Tibial nerve (tissue), 4 donors: ENCODE measurements around the gene AOPEP. TPM values are rescaled to one million over a fixed set of nuclear protein-coding genes. Genes with fewer than 3 reads are reported as not detected.
A peak's percentile ranks its signal among the peaks of the same experiment; 100 is the strongest.

Source experiments
- DNase-seq, 2 donors: peaks; one replicate each; pipeline ENCODE4 v3.0.0-alpha.2; 2019; ENCODE audit warnings: low spot score in 2 of 2
- H3K27ac ChIP-seq, 4 donors: fragments of 200-600 bp; sonication (generic) in 3 of 4; one replicate each; pipeline ENCODE4 v1.5.1; 2017 to 2019; ENCODE audit warnings: mild to moderate bottlenecking in 1 of 4
- H3K27me3 ChIP-seq, 2 donors: fragments of 200-600 bp; sonication (generic) in 1 of 2; one replicate each; pipeline versions ENCODE4 v1.5.1 to v1.6.0; 2017 to 2019
- H3K36me3 ChIP-seq, 3 donors: fragments of 200-600 bp; sonication (generic); one replicate each; pipeline ENCODE4 v1.5.1; 2018 to 2019
- H3K4me1 ChIP-seq, 4 donors: fragments of 200-600 bp; sonication (generic) in 3 of 4; one replicate each; pipeline ENCODE4 v1.5.1; 2017 to 2019
- H3K4me3 ChIP-seq, 4 donors: fragments of 200-600 bp; sonication (generic) in 3 of 4; one replicate each; pipeline ENCODE4 v1.5.1; 2017 to 2019; ENCODE audit warnings: mild to moderate bottlenecking in 1 of 4, moderate library complexity in 1 of 4
- H3K9me3 ChIP-seq, 4 donors: fragments of 200-600 bp; sonication (generic) in 3 of 4; one replicate each; pipeline ENCODE4 v1.5.1; 2017 to 2019
- EP300 ChIP-seq, 2 donors: sonication (generic); formaldehyde crosslinking; IDR thresholded peaks; one replicate each; pipeline ENCODE4 v1.6.1; 2017; ENCODE audit warnings: antibody characterized with exemption in 2 of 2, mild to moderate bottlenecking in 1 of 2
- POLR2A ChIP-seq, 2 donors: fragments of 450-650 bp; IDR thresholded peaks; one replicate each; pipeline ENCODE4 v1.6.1; 2017; ENCODE audit warnings: antibody characterized with exemption in 2 of 2, mild to moderate bottlenecking in 2 of 2, moderate library complexity in 2 of 2
- WGBS, 2 donors: methylation state at CpG; one replicate each; pipeline ENCODE4 v1.1.5; 2018; 5-methylcytosine and 5-hydroxymethylcytosine counted together
- total RNA-seq, 4 donors: library from RNA; depleted of rRNA; stranded (reverse); fragments of >200 nt; gene quantifications; one replicate each; pipeline ENCODE4 v1.1.0, GENCODE V29; 2016
- TF ChIP-seq, protein P1 (sequence below), 5 experiments: fragments of 200-600 bp in 3 of 5; fragments of 450-650 bp in 2 of 5; sonication (generic) in 3 of 5; IDR thresholded peaks; one replicate each; pipeline ENCODE4 v1.5.1; 2016 to 2019; ENCODE audit warnings: antibody characterized with exemption in 5 of 5, mild to moderate bottlenecking in 3 of 5, moderate library complexity in 2 of 5

The AOPEP gene
- total RNA-seq, 4 donors from 2014 or later, result 236 to 323 (median 265) TPM

DNA sequence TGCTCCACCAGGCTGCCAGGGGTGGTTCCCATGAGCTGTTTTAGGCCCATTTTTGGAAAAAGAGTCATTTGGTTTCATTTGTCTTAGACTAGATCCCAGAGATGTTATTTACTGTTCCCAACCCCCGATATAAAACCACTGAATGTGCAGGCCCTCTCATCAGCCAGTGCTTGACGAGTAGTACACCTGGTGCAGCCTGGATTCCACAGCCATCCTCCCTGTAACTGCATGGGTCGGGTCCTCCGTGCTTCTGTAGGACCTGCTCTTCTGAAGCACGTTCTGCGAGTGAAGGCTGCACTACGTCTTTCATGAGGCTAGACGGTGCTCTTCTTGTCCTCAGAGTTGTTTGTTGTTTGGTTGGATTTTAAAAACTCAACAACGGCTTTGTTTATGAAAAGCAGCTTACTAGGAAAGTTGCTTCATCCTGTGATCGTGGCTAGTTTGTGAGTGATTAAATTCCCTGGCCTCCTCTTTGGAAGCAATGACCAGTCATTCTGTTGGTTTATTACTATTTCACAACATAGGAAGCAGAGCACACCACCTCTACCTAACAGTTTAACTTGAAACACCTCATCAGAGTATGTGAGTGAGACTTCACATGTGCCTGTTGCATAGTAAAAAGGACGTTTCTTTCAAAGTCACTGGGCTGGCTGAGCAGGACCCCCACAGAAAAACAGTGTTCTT is 135.2 kb downstream of the AOPEP start:
- TF ChIP-seq EP300 (IDR thresholded peaks at IDR 0.05) (peak in 1 of 2 donors; percentile 78), POLR2A (IDR thresholded peaks at IDR 0.05) (no peak)
- TF ChIP-seq, protein P1, sequence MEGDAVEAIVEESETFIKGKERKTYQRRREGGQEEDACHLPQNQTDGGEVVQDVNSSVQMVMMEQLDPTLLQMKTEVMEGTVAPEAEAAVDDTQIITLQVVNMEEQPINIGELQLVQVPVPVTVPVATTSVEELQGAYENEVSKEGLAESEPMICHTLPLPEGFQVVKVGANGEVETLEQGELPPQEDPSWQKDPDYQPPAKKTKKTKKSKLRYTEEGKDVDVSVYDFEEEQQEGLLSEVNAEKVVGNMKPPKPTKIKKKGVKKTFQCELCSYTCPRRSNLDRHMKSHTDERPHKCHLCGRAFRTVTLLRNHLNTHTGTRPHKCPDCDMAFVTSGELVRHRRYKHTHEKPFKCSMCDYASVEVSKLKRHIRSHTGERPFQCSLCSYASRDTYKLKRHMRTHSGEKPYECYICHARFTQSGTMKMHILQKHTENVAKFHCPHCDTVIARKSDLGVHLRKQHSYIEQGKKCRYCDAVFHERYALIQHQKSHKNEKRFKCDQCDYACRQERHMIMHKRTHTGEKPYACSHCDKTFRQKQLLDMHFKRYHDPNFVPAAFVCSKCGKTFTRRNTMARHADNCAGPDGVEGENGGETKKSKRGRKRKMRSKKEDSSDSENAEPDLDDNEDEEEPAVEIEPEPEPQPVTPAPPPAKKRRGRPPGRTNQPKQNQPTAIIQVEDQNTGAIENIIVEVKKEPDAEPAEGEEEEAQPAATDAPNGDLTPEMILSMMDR (IDR thresholded peaks at IDR 0.05), result no peak
- peak in 1 of 2 donors; percentile 70 for DNase-seq
- Histone ChIP-seq H3K9me3 (peaks cover 0 to 4% (median 0%) of the 10 kb centered on the region in 4 donors), H3K27me3 (no peaks in the 10 kb centered on the region), H3K27ac (peak overlapping the region in 3 of 4 donors; percentile 21 to 47 (median 38)), H3K4me1 (peaks cover 0 to 43% (median 27%) of the 10 kb centered on the region in 4 donors), H3K4me3 (no peak overlapping the region), H3K36me3 (peaks cover 0 to 8% (median 0%) of the 10 kb centered on the region in 3 donors)
- 76 to 86% methylated on average over 11 of the region's 11 CpGs for WGBS, 2 donors

DNA sequence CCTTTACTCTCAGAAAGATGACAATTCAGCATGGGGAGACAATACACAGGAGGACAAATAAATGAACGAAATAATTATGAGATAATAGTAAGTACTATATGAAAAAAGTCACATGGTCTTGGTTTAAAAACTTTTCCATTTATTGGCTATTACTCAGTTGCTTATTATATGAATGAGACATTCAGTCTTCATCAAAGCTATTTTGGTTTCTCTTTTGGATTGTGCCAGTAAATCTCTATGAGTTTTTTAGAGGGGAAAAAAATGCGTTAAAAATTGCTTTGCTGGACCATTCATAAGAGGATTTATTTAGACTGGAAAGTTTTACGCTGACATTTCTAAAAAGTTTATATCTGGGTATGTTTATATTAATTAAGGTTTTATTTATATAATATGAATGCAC is 137.7 kb downstream of the AOPEP start:
- Histone ChIP-seq H3K27ac (peak overlapping the region; percentile 46 to 79 (median 64)), H3K4me3 (no peak overlapping the region), H3K4me1 (peaks cover 0 to 67% (median 40%) of the 10 kb centered on the region in 4 donors), H3K36me3 (no peaks in the 10 kb centered on the region), H3K27me3 (no peaks in the 10 kb centered on the region), H3K9me3 (no peaks in the 10 kb centered on the region)
- TF ChIP-seq POLR2A (IDR thresholded peaks at IDR 0.05) (no peak), EP300 (IDR thresholded peaks at IDR 0.05) (no peak)
- TF ChIP-seq, protein P1 (IDR thresholded peaks at IDR 0.05), result no peak
- 14 to 16% methylated on average over 3 of the region's 3 CpGs for WGBS, 2 donors
- DNase-seq, result no peak

DNA sequence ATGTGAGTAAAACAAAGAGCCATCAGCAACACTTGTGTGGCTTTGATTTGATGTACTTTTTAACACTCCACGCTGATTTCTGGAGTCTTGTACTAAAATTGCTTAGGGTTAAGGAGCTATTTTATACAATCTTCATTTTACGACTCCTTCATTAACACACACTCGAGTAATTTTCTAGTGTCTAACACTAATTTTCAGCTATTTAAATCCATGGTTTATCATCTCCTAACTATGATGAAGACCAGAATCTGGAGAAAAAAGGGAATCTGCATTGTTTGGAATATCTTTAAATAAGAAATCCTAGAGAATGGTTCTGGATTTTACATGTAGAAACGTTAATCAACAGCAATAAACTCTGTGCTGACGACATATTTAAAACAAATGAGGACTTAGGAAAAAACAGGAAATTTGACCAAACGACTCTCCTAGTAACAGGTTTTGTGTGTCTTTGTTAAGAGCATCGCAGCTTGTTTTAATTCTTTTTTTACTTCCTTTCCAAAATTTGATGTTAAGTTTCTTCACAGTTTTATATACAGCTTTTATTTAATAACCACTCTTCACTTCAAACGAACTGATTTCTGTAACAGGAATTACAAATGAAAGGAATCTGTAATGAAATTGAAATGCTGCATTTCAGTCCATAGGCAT is 138.5 kb downstream of the AOPEP start:
- TF ChIP-seq POLR2A (IDR thresholded peaks at IDR 0.05), result no peak
- TF ChIP-seq, protein P1 (IDR thresholded peaks at IDR 0.05), result no peak
- no peak for TF ChIP-seq EP300 (IDR thresholded peaks at IDR 0.05)
- Histone ChIP-seq H3K27me3 (no peaks in the 10 kb centered on the region), H3K36me3 (no peaks in the 10 kb centered on the region), H3K4me1 (peaks cover 0 to 75% (median 43%) of the 10 kb centered on the region in 4 donors), H3K9me3 (no peaks in the 10 kb centered on the region), H3K4me3 (no peak overlapping the region), H3K27ac (peak overlapping the region; percentile 46 to 79 (median 64))
- 37 to 43% methylated on average over 8 of the region's 8 CpGs for WGBS, 2 donors
- DNase-seq, result no peak

DNA sequence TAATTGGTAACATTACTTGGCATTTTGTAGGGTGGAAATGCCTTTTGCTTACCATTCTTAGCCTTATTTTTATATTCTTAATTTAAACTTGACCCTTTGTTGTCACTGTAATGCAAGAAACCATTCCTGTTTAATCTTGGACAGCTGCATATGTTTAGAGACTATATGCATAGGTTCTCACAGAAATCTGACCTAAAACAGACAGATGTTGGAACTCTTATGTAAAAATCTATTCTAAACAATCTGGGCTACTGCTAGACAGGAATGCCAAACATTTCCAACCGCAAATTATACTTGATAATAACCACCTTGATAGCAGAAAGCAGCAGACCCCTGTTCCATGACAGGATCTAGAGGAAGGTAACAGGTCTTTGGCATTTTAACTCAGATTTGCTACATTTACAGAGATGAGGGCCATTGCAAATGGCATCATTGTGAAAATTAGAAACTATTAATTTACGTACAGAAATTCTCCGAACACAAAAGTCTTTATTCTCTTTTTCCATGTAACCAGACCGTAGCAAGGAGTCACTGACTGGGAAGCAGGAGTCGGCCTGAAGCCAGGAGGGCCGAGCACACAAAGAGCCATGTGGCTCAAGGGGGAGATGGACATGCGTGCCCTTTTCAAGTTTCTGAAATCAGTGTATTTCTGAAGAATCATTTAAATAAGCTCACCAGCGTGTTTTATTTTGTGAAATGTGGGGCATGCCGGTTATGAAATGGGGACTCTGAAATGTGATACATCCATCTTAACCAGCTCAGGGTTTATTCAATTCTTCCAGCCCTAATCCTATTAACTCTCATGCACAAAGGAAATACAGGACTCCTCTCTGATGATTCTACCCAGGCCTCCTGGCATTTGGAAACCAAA is 139.3 kb downstream of the AOPEP start:
- TF ChIP-seq, protein P1 (IDR thresholded peaks at IDR 0.05), result no peak
- TF ChIP-seq EP300 (IDR thresholded peaks at IDR 0.05) (no peak), POLR2A (IDR thresholded peaks at IDR 0.05) (no peak)
- H3K4me1 ChIP-seq, result peaks cover 0 to 83% (median 43%) of the 10 kb centered on the region in 4 donors
- no peak for DNase-seq
- peak overlapping the region in 1 of 4 donors; percentile 3 for H3K4me3 ChIP-seq
- H3K36me3 ChIP-seq, result no peaks in the 10 kb centered on the region
- peak overlapping the region; percentile 46 to 79 (median 64) for H3K27ac ChIP-seq
- WGBS, 2 donors, result 30 to 42% methylated on average over 9 of the region's 9 CpGs
- no peaks in the 10 kb centered on the region for H3K9me3 ChIP-seq
- no peaks in the 10 kb centered on the region for H3K27me3 ChIP-seq
